SK-N-SH (cell line): Measurements from ENCODE around the gene PSMD13. TPM values are rescaled to one million over a fixed set of nuclear protein-coding genes. Genes with fewer than 3 reads are reported as not detected.

Experiments used
- CTCF ChIA-PET: fragments of 300-600, 350-600 bp; formaldehyde crosslinking; extraction: SDS; loops from one replicate; lab custom pipeline; 2021; lab: Yijun Ruan, JAX
- POLR2A ChIA-PET: fragments of 350-600 bp; sonication (Branson Sonifier 250); formaldehyde crosslinking; extraction: SDS; loops from one replicate; lab custom pipeline; 2020; ENCODE audit warnings: antibody characterized with exemption, inconsistent platforms; lab: Yijun Ruan, JAX
- DNase-seq: peaks from one replicate; pipeline ENCODE4 v3.0.0; 2012
- H2AFZ ChIP-seq: fragments of 200-600 bp; sonication (generic); 2 replicates; pipeline ENCODE4 v1.8.1; 2016; ENCODE audit warnings: antibody characterized with exemption, mild to moderate bottlenecking, low read depth
- H3F3A ChIP-seq: fragments of 200-600 bp; sonication (generic); replicated peaks from 2 replicates; pipeline ENCODE3; 2016; ENCODE audit warnings: antibody characterized with exemption, mild to moderate bottlenecking; ENCODE audit not compliant: insufficient read depth
- H3K27ac ChIP-seq, 2 experiments: fragments of 200-500 bp in 1 of 2; fragments of 200-600 bp in 1 of 2; sonication (Bioruptor generic) in 1 of 2; sonication (generic), shearing (Covaris generic) in 1 of 2; 2 replicates each; pipeline versions ENCODE4 v1.5.1 to v1.6.1; 2014 to 2016; ENCODE audit warnings: low read depth in 2 of 2, inconsistent platforms in 1 of 2, low read length in 1 of 2, mild to moderate bottlenecking in 1 of 2, mixed read lengths in 1 of 2
- H3K27me3 ChIP-seq: fragments of 200-600 bp; sonication (generic), shearing (Covaris generic); 2 replicates; pipeline ENCODE4 v1.6.1; 2016; ENCODE audit warnings: mixed run types; ENCODE audit not compliant: insufficient read depth
- H3K36me3 ChIP-seq, 2 experiments: fragments of 200-500 bp in 1 of 2; fragments of 200-600 bp in 1 of 2; sonication (Bioruptor generic) in 1 of 2; sonication (generic) in 1 of 2; replicated peaks in 1 of 2; 2 replicates each; pipeline versions ENCODE3 to v1.5.1; 2014 to 2016; ENCODE audit warnings: low read length in 1 of 2, mild to moderate bottlenecking in 1 of 2; ENCODE audit not compliant: insufficient read depth in 2 of 2, control insufficient read depth in 1 of 2
- H3K4me1 ChIP-seq, 2 experiments: fragments of 200-500 bp in 1 of 2; fragments of 200-600 bp in 1 of 2; sonication (Bioruptor generic) in 1 of 2; sonication (generic), shearing (Covaris generic) in 1 of 2; 2 replicates each; pipeline versions ENCODE4 v1.5.1 to v1.6.1; 2014 to 2016; ENCODE audit warnings: low read depth in 1 of 2, low read length in 1 of 2, mixed run types in 1 of 2; ENCODE audit not compliant: insufficient read depth in 2 of 2, control insufficient read depth in 1 of 2
- H3K4me2 ChIP-seq: fragments of 200-600 bp; sonication (generic), shearing (Covaris generic); 2 replicates; pipeline ENCODE4 v1.6.1; 2017; ENCODE audit warnings: mixed run types
- H3K4me3 ChIP-seq, 2 experiments: fragments of 200-500 bp in 1 of 2; fragments of 200-600 bp in 1 of 2; sonication (Bioruptor generic) in 1 of 2; sonication (generic), shearing (Covaris generic) in 1 of 2; 2 replicates each; pipeline versions ENCODE4 v1.5.1 to v1.8.1; 2014 to 2016; ENCODE audit warnings: low read depth in 2 of 2, inconsistent platforms in 1 of 2, low read length in 1 of 2, mild to moderate bottlenecking in 1 of 2, mixed read lengths in 1 of 2, moderate library complexity in 1 of 2
- H3K79me2 ChIP-seq: fragments of 200-600 bp; sonication (generic); 2 replicates; pipeline ENCODE4 v1.8.1; 2017; ENCODE audit warnings: mild to moderate bottlenecking; ENCODE audit not compliant: insufficient read depth
- H3K9ac ChIP-seq: fragments of 200-600 bp; sonication (generic); 2 replicates; pipeline ENCODE4 v1.6.1; 2017; ENCODE audit warnings: mixed run types
- H3K9me2 ChIP-seq: fragments of 200-600 bp; sonication (generic); 2 replicates; pipeline ENCODE4 v1.6.1; 2017; ENCODE audit warnings: mixed run types
- H3K9me3 ChIP-seq: fragments of 200-600 bp; sonication (generic); 2 replicates; pipeline ENCODE4 v1.6.1; 2017; ENCODE audit warnings: mixed run types, mild to moderate bottlenecking, moderate library complexity
- H4K20me1 ChIP-seq: fragments of 200-600 bp; sonication (generic); 2 replicates; pipeline ENCODE4 v1.6.1; 2017; ENCODE audit warnings: mild to moderate bottlenecking, mixed run types; ENCODE audit not compliant: insufficient read depth
- CTCF ChIP-seq: fragments of 200-600 bp; sonication (generic); IDR thresholded peaks from 2 replicates; pipeline ENCODE4 v1.6.1; 2017; ENCODE audit warnings: antibody characterized with exemption, mild to moderate bottlenecking, moderate library complexity
- ELF1 ChIP-seq: IDR thresholded peaks from 2 replicates; pipeline ENCODE4 v1.4.0; 2012
- EP300 ChIP-seq, 2 experiments: IDR thresholded peaks; 2 replicates each; pipeline versions ENCODE4 v1.4.0 to v1.6.1; 2012; ENCODE audit warnings: borderline replicate concordance in 1 of 2, low read depth in 1 of 2, low read length in 1 of 2
- EZH2phosphoT487 ChIP-seq: fragments of 200-600 bp; sonication (generic); IDR thresholded peaks from 2 replicates; pipeline ENCODE4 v1.6.1; 2017; ENCODE audit warnings: low read depth, mixed run types, mild to moderate bottlenecking, antibody characterized with exemption, moderate library complexity, borderline replicate concordance
- FOSL2 ChIP-seq: IDR thresholded peaks from 2 replicates; pipeline ENCODE4 v1.4.0; 2012; ENCODE audit warnings: low read depth, mild to moderate bottlenecking, moderate library complexity, borderline replicate concordance
- FOXJ3 ChIP-seq: sonication (generic); formaldehyde crosslinking; IDR thresholded peaks from 2 replicates; pipeline ENCODE4 v1.5.1; 2020; ENCODE audit warnings: mild to moderate bottlenecking, missing genetic modification reagents
- FOXM1 ChIP-seq: IDR thresholded peaks from 2 replicates; pipeline ENCODE4 v1.4.0; 2012; ENCODE audit warnings: low read depth, mild to moderate bottlenecking
- JUND ChIP-seq: IDR thresholded peaks from 2 replicates; pipeline ENCODE4 v1.4.0; 2012
- MAX ChIP-seq: IDR thresholded peaks from 2 replicates; pipeline ENCODE4 v1.4.0; 2012; ENCODE audit warnings: low read depth
- MEF2A ChIP-seq: IDR thresholded peaks from 2 replicates; pipeline ENCODE4 v1.4.0; 2012; ENCODE audit warnings: low read depth, borderline replicate concordance
- NFIC ChIP-seq: IDR thresholded peaks from 2 replicates; pipeline ENCODE4 v1.4.0; 2012; ENCODE audit warnings: borderline replicate concordance
- RCOR1 ChIP-seq: fragments of 150-350 bp; IDR thresholded peaks from 2 replicates; pipeline ENCODE4 v1.6.1; 2017; ENCODE audit warnings: antibody characterized with exemption, low read length
- RFX5 ChIP-seq: IDR thresholded peaks from 2 replicates; pipeline ENCODE4 v1.6.1; 2012; ENCODE audit warnings: mild to moderate bottlenecking, improper control_type of control experiment, low read length
- RXRA ChIP-seq: IDR thresholded peaks from 2 replicates; pipeline ENCODE4 v1.4.0; 2012; ENCODE audit warnings: low read depth, mild to moderate bottlenecking, borderline replicate concordance
- SMC3 ChIP-seq: IDR thresholded peaks from 2 replicates; pipeline ENCODE4 v1.6.1; 2012; ENCODE audit warnings: low read depth, low read length, improper control_type of control experiment
- TCF12 ChIP-seq: IDR thresholded peaks from 2 replicates; pipeline ENCODE4 v1.4.0; 2012
- TEAD4 ChIP-seq: IDR thresholded peaks from 2 replicates; pipeline ENCODE4 v1.4.0; 2012; ENCODE audit warnings: mild to moderate bottlenecking, borderline replicate concordance; ENCODE audit not compliant: insufficient read depth
- USF2 ChIP-seq: fragments of 150-350 bp; IDR thresholded peaks from 2 replicates; pipeline ENCODE4 v1.6.1; 2017; ENCODE audit warnings: antibody characterized with exemption, low read length, low read depth, borderline replicate concordance
- YY1 ChIP-seq: IDR thresholded peaks from 2 replicates; pipeline ENCODE4 v1.4.0; 2012; ENCODE audit warnings: low read depth, mild to moderate bottlenecking
- WGBS: methylation state at CpG from one replicate; pipeline ENCODE4 v1.1.6; 2017; ENCODE audit warnings: low lambda C conversion rate; 5-methylcytosine and 5-hydroxymethylcytosine counted together
- polyA plus RNA-seq, 3 experiments: library from polyadenylated mRNA; depleted of rRNA; stranded (reverse); fragments of >200 nt; gene quantifications; 2 replicates each; pipeline ENCODE4 v1.2.3, GENCODE V29; 2012

The PSMD13 gene
- polyA plus RNA-seq, 1 of the 3 experiments (the other 2 are of a cell fraction) = 196 TPM

- WGBS = 91% methylated on average over 9 of the region's 13 CpGs
- Histone ChIP-seq H3K4me1 (no peaks in the 10 kb centered on the region; a peak in 1 of 4 replicates), H3K27ac (no peak overlapping the region), H3K9me3 (no peaks in the 10 kb centered on the region), H3K9me2 (no peaks in the 10 kb centered on the region), H3K79me2 (no peaks in the 10 kb centered on the region), H3K4me2 (no peak overlapping the region), H4K20me1 (no peaks in the 10 kb centered on the region), H2AFZ (no peak overlapping the region), H3F3A (no peaks in the 10 kb centered on the region), H3K9ac (no peak overlapping the region), H3K36me3 (no peaks in the 10 kb centered on the region), H3K27me3 (no peaks in the 10 kb centered on the region), H3K4me3 (no peak overlapping the region)
- CTCF ChIA-PET = no interaction called here
- DNase-seq = no peak
- POLR2A ChIA-PET = no interaction called here
- TF ChIP-seq USF2 (no peak), JUND (no peak), RXRA (no peak), RFX5 (no peak), RCOR1 (no peak), TCF12 (no peak), CTCF (no peak), ELF1 (no peak), MEF2A (no peak), TEAD4 (no peak), FOXM1 (no peak), SMC3 (no peak), FOSL2 (no peak), NFIC (no peak), EZH2phosphoT487 (no peak), YY1 (no peak), MAX (no peak), FOXJ3 (CRISPR knock-in tag) (no peak), EP300 (IDR thresholded peaks at IDR 0.05; ENCODE audit: borderline replicate concordance in 1 of 2, low read depth in 1 of 2, low read length in 1 of 2) (no peak)
- TF ChIP-seq, all 33 proteins: peak for 0
Measured at GRCh38 chr11:297051-297585, 60.3 kb downstream of the PSMD13 start.
